Esophagus muscularis mucosa (tissue), 4 donors: ENCODE measurements around the gene DNAJC12. TPM values are rescaled to one million over a fixed set of nuclear protein-coding genes. Genes with fewer than 3 reads are reported as not detected.
"Not testable (repeated sequence)": the region's sequence is repeated elsewhere in the genome, so short reads cannot be mapped to it uniquely, and the experiment has no call there.

ENCODE experiments used
- DNase-seq: peaks from one replicate; pipeline ENCODE4 v3.0.0-alpha.2; 2017; ENCODE audit errors: extremely low spot score
- H3K27ac ChIP-seq, 4 donors: fragments of 200-600 bp; sonication (generic); replicated peaks in 1 of 4; 1 replicate in 3 of 4; 2 replicates in 1 of 4; pipeline ENCODE4 v1.5.1; 2016 to 2019; ENCODE audit warnings: mild to moderate bottlenecking in 1 of 4
- H3K27me3 ChIP-seq, 4 donors: fragments of 200-600 bp; sonication (generic); one replicate each; pipeline versions ENCODE4 v1.5.1 to v1.6.0; 2016 to 2019
- H3K36me3 ChIP-seq, 4 donors: fragments of 200-600 bp; sonication (generic); one replicate each; pipeline ENCODE4 v1.5.1; 2016 to 2019
- H3K4me1 ChIP-seq, 4 donors: fragments of 200-600 bp; sonication (generic); one replicate each; pipeline ENCODE4 v1.5.1; 2016 to 2019
- H3K4me3 ChIP-seq, 4 donors: fragments of 200-600 bp; sonication (generic); 1 replicate in 2 of 4; 2 replicates in 2 of 4; pipeline ENCODE4 v1.5.1; 2016 to 2019; ENCODE audit warnings: mild to moderate bottlenecking in 4 of 4, moderate library complexity in 1 of 4
- H3K9me3 ChIP-seq, 4 donors: fragments of 200-600 bp; sonication (generic); 1 replicate in 3 of 4; 2 replicates in 1 of 4; pipeline ENCODE4 v1.5.1; 2016 to 2019
- EP300 ChIP-seq: sonication (generic); formaldehyde crosslinking; IDR thresholded peaks from one replicate; pipeline ENCODE4 v1.6.1; 2017; ENCODE audit warnings: antibody characterized with exemption
- POLR2A ChIP-seq: fragments of 450-650 bp; IDR thresholded peaks from one replicate; pipeline ENCODE4 v1.6.1; 2017; ENCODE audit warnings: antibody characterized with exemption, moderate library complexity, mild to moderate bottlenecking, low read depth
- POLR2AphosphoS5 ChIP-seq, 2 donors: sonication (generic); formaldehyde crosslinking; IDR thresholded peaks; one replicate each; pipeline ENCODE4 v1.6.1; 2017; ENCODE audit warnings: antibody characterized with exemption in 2 of 2
- WGBS: methylation state at CpG from one replicate; pipeline ENCODE4 v1.1.5; 2018; 5-methylcytosine and 5-hydroxymethylcytosine counted together
- intact Hi-C: fragments of 100-400 bp; cut with DNase I; formaldehyde crosslinking; loops from one replicate; pipeline ENCODE4 v1.15.1; 2023
- total RNA-seq, 4 donors: library from RNA; depleted of rRNA; stranded (reverse); fragments of >200 nt; gene quantifications; one replicate each; pipeline versions ENCODE4 v1.1.0 to v1.2.1, GENCODE V29; 2016
- TF ChIP-seq, protein P1 (sequence below), 3 experiments: fragments of 200-600 bp in 2 of 3; fragments of 450-650 bp in 1 of 3; sonication (generic) in 2 of 3; IDR thresholded peaks; one replicate each; pipeline ENCODE4 v1.5.1; 2017 to 2019; ENCODE audit warnings: antibody characterized with exemption in 3 of 3, mild to moderate bottlenecking in 2 of 3, moderate library complexity in 1 of 3

The DNAJC12 gene
- total RNA-seq, 4 donors from 2014 or later: 4.1 to 7.6 (median 6.5) TPM

DNA sequence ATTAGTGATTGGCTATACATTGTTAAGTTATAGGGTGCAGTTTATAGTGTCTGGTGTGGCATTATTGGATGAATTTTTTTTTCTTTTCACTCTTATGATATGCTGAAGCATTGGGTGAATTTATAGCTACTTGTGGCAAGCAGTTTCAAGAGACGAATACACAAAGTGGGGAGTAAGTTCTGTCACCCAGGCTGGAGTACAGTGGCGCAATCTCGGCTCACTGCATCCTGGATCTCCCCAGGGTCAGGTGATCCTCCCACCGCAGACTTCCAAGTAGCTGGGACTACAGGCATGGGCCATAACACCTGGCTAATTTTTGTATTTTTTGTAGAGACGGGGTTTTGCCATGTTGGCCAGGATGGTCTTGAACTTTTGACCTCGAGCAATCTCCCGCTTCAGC is 40.1 kb upstream of the DNAJC12 start:
- WGBS: 93% methylated on average over 7 of the region's 7 CpGs

DNA sequence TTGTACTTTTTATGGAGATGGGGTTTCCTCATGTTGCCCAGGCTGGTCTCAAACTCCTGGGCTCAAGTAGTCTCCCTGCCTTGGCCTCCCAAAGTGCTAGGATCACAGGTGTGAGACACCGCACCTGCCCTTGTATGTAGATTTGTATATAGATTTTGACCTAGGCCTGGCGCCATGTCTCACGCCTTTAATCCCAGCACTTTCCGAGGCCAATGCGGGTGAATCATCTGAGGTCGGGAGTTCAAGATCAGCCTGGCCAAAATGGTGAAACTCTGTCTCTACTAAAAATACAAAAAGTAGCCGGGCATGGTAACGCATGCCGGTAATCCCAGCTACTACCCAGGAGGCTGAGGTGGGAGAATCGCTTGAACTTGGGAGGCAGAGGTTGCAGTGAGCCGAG is 39.4 kb upstream of the DNAJC12 start:
- H3K27ac ChIP-seq, H3K4me3 ChIP-seq, H3K4me1 ChIP-seq, H3K27me3 ChIP-seq, H3K36me3 ChIP-seq, intact Hi-C loops, DNase-seq, H3K9me3 ChIP-seq: not testable (repeated sequence)
- 97% methylated on average over 11 of the region's 11 CpGs for WGBS

More for the DNA sequence above, 40.1 kb upstream of the DNAJC12 start:
- Histone ChIP-seq H3K9me3 (no peaks in the 10 kb centered on the region), H3K36me3 (no peaks in the 10 kb centered on the region), H3K4me3 (no peak overlapping the region), H3K27ac (no peak overlapping the region), H3K27me3 (no peaks in the 10 kb centered on the region), H3K4me1 (no peaks in the 10 kb centered on the region)
- intact Hi-C loops: no loop called here
- no peak for DNase-seq
- TF ChIP-seq, protein P1, sequence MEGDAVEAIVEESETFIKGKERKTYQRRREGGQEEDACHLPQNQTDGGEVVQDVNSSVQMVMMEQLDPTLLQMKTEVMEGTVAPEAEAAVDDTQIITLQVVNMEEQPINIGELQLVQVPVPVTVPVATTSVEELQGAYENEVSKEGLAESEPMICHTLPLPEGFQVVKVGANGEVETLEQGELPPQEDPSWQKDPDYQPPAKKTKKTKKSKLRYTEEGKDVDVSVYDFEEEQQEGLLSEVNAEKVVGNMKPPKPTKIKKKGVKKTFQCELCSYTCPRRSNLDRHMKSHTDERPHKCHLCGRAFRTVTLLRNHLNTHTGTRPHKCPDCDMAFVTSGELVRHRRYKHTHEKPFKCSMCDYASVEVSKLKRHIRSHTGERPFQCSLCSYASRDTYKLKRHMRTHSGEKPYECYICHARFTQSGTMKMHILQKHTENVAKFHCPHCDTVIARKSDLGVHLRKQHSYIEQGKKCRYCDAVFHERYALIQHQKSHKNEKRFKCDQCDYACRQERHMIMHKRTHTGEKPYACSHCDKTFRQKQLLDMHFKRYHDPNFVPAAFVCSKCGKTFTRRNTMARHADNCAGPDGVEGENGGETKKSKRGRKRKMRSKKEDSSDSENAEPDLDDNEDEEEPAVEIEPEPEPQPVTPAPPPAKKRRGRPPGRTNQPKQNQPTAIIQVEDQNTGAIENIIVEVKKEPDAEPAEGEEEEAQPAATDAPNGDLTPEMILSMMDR (IDR thresholded peaks at IDR 0.05): no peak
- TF ChIP-seq POLR2AphosphoS5 (IDR thresholded peaks at IDR 0.05) (no peak), POLR2A (no peak), EP300 (no peak)

DNA sequence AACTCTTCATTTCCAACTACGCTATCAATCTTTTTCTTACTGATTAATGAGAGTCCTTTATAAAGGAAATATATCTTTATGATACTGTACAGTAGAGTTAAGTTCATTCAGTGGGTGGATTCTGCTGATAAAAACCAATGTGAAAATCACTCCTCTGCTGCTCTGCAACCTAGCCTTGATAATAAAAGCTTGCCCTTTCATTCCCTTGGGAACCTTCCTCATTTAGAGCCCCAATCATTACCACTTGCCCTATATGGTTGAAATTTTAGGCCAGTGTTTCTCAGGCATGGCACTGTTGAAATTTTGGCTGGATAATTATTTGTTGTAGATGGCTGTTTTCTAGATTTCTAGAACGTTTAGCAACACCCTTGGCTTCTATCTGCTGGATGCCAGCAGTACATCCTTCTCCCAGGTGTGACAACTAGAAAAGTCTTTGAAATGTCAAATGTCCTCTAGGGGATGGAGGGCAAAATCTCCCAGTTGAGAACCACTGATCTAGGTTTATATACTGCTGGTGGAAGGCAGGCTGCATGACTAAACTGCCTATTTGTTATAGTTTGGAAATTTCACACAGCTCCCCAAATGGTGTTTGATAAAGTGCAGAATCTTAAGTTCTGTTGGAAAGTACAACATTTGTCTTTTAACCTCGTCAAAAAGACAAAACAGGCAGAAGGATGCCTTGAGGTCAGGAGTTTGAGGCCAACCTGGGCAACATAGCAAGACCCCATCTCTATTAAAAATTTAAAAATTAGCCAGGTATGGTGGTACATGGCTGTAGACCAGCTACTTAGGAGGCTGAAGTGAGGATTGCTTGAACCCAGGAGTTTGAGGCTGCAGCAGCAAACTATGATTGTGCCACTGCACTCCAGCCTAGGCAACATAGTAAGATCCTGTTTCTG is 37.6 kb upstream of the DNAJC12 start:
- Histone ChIP-seq H3K4me1 (no peaks in the 10 kb centered on the region), H3K27me3 (no peaks in the 10 kb centered on the region), H3K27ac (no peak overlapping the region), H3K36me3 (no peaks in the 10 kb centered on the region), H3K9me3 (no peaks in the 10 kb centered on the region), H3K4me3 (no peak overlapping the region)
- intact Hi-C loops: no loop called here
- 67% methylated on average over 3 of the region's 3 CpGs for WGBS
- TF ChIP-seq POLR2AphosphoS5 (IDR thresholded peaks at IDR 0.05) (no peak), EP300 (no peak), POLR2A (no peak)
- TF ChIP-seq, protein P1 (IDR thresholded peaks at IDR 0.05): no peak
- no peak for DNase-seq

DNA sequence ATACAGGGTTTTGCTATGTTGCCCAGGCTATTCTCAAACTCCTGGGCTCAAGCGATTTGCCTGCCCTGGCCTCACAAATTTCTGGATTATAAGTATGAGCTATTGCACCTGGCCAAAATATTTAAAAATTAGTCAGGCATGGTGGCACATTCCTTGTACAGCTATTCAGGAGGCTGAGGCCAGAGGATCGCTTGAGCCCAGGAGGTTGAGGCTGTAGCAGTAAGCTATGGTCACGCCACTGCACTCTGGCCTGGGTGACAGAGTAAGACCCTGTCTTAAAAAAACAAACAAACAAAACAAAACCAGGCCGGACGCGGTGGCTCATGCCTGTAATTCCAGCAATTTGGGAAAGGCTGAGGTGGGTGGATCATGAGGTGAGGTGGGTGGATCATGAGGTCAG is 32.0 kb upstream of the DNAJC12 start:
- no peak overlapping the region for H3K4me3 ChIP-seq
- intact Hi-C loops: no loop called here
- no peaks in the 10 kb centered on the region for H3K27me3 ChIP-seq
- H3K27ac ChIP-seq: no peak overlapping the region
- DNase-seq: no peak
- TF ChIP-seq POLR2AphosphoS5 (IDR thresholded peaks at IDR 0.05): no peak
- TF ChIP-seq EP300: no peak
- TF ChIP-seq, protein P1 (IDR thresholded peaks at IDR 0.05): no peak
- WGBS: 91% methylated on average over 6 of the region's 6 CpGs
- no peaks in the 10 kb centered on the region for H3K36me3 ChIP-seq
- no peaks in the 10 kb centered on the region for H3K4me1 ChIP-seq
- H3K9me3 ChIP-seq: no peaks in the 10 kb centered on the region

DNA sequence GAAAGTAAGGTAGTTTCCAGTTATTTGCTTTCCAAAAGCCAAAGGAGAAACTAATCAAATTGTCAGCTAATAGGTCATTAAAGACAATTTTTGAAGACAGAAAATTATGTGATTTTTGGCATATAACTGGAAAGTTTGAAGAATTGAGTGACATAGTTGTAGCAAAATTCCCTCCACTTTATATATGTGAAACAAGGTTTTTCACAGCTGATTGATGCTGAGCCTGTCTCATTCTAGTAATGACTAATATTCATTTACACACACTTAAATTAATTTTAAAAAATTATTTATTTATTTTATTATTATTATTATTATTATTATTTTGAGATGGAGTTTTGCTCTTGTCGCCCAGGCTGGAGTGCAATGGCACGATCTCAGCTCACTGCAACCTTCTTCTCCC is 30.1 kb upstream of the DNAJC12 start:
- no peak overlapping the region for H3K27ac ChIP-seq
- no peak overlapping the region for H3K4me3 ChIP-seq
- H3K4me1 ChIP-seq: no peaks in the 10 kb centered on the region
- H3K36me3 ChIP-seq: no peaks in the 10 kb centered on the region
- no peak for DNase-seq
- no peaks in the 10 kb centered on the region for H3K9me3 ChIP-seq
- H3K27me3 ChIP-seq: no peaks in the 10 kb centered on the region
- intact Hi-C loops: no loop called here
- TF ChIP-seq POLR2AphosphoS5 (IDR thresholded peaks at IDR 0.05) (no peak), POLR2A (no peak), EP300 (no peak)
- TF ChIP-seq, protein P1 (IDR thresholded peaks at IDR 0.05): no peak
- 100% methylated on average over 2 of the region's 2 CpGs for WGBS
